Measurements from ENCODE around the gene SPEG.

SPEG gene

GRCh38 chr2:219422952-219423534 lies 11.6 kb upstream of the SPEG start:
- TF ChIP-seq CTCF (IDR thresholded peaks at IDR 0.05): no peak

GRCh38 chr2:219423652-219424377 lies 10.8 kb upstream of the SPEG start:
- no peak for TF ChIP-seq CTCF (IDR thresholded peaks at IDR 0.05)

- TF ChIP-seq CTCF (IDR thresholded peaks at IDR 0.05): no peak
Measured at GRCh38 chr2:219425238-219426067, 9.2 kb upstream of the SPEG start.

- TF ChIP-seq CTCF (IDR thresholded peaks at IDR 0.05): no peak
Measured at GRCh38 chr2:219426068-219426443, 8.6 kb upstream of the SPEG start.

- no peak for TF ChIP-seq CTCF (IDR thresholded peaks at IDR 0.05)
Measured at GRCh38 chr2:219426534-219427136, 8.0 kb upstream of the SPEG start.

GRCh38 chr2:219428469-219428868 lies 6.2 kb upstream of the SPEG start:
- TF ChIP-seq CTCF (IDR thresholded peaks at IDR 0.05): no peak

- no peak for TF ChIP-seq CTCF (IDR thresholded peaks at IDR 0.05)
Measured at GRCh38 chr2:219429958-219430606, 4.6 kb upstream of the SPEG start.
